HG03175 (cell line): Measurements from ENCODE around the gene GIPC2.
"Not testable (repeated sequence)": the region's sequence is repeated elsewhere in the genome, so short reads cannot be mapped to it uniquely, and the experiment has no call there.

Source experiments
- ATAC-seq: cut with Tn5 transposase; IDR thresholded peaks from one replicate; pipeline ENCODE4 v1.9.1; 2021; ENCODE audit warnings: mild to moderate bottlenecking, moderate library complexity; ENCODE audit not compliant: unreplicated experiment

The GIPC2 gene

GRCh38 chr1:78061825-78062523 is 16.2 kb downstream of the GIPC2 start:
- ATAC-seq: no peak

GRCh38 chr1:78064886-78065285 is 19.1 kb downstream of the GIPC2 start:
- ATAC-seq: not testable (repeated sequence)

- no peak for ATAC-seq
Measured at GRCh38 chr1:78068681-78069283, 23.0 kb downstream of the GIPC2 start.

GRCh38 chr1:78069784-78070183 is 24.0 kb downstream of the GIPC2 start:
- no peak for ATAC-seq

- no peak for ATAC-seq
Measured at GRCh38 chr1:78070210-78070609, 24.4 kb downstream of the GIPC2 start.

GRCh38 chr1:78070758-78071157 is 25.0 kb downstream of the GIPC2 start:
- peak; percentile 63 for ATAC-seq

GRCh38 chr1:78071696-78072095 is 25.9 kb downstream of the GIPC2 start:
- no peak for ATAC-seq

- no peak for ATAC-seq
Measured at GRCh38 chr1:78072216-78072615, 26.4 kb downstream of the GIPC2 start.

GRCh38 chr1:78073441-78073840 is 27.7 kb downstream of the GIPC2 start:
- no peak for ATAC-seq

- ATAC-seq: no peak
Measured at GRCh38 chr1:78075621-78076020, 29.9 kb downstream of the GIPC2 start.

GRCh38 chr1:78078358-78078757 is 32.6 kb downstream of the GIPC2 start:
- no peak for ATAC-seq

GRCh38 chr1:78079580-78079979 is 33.8 kb downstream of the GIPC2 start:
- no peak for ATAC-seq

GRCh38 chr1:78080767-78081166 is 35.0 kb downstream of the GIPC2 start:
- ATAC-seq: no peak

GRCh38 chr1:78081980-78082860 is 36.5 kb downstream of the GIPC2 start:
- ATAC-seq: no peak

- ATAC-seq: not testable (repeated sequence)
Measured at GRCh38 chr1:78084639-78085038, 38.9 kb downstream of the GIPC2 start.

- ATAC-seq: no peak
Measured at GRCh38 chr1:78086697-78087096, 40.9 kb downstream of the GIPC2 start.

- peak; percentile 52 for ATAC-seq
Measured at GRCh38 chr1:78088015-78088414, 42.2 kb downstream of the GIPC2 start.

GRCh38 chr1:78088486-78088885 is 42.7 kb downstream of the GIPC2 start:
- no peak for ATAC-seq

GRCh38 chr1:78089010-78089409 is 43.2 kb downstream of the GIPC2 start:
- ATAC-seq: no peak

- ATAC-seq: no peak
Measured at GRCh38 chr1:78090472-78091133, 44.8 kb downstream of the GIPC2 start.

- no peak for ATAC-seq
Measured at GRCh38 chr1:78091215-78091813, 45.5 kb downstream of the GIPC2 start.
